ENCODE results near the gene PRRX1.

The PRRX1 gene

DNA sequence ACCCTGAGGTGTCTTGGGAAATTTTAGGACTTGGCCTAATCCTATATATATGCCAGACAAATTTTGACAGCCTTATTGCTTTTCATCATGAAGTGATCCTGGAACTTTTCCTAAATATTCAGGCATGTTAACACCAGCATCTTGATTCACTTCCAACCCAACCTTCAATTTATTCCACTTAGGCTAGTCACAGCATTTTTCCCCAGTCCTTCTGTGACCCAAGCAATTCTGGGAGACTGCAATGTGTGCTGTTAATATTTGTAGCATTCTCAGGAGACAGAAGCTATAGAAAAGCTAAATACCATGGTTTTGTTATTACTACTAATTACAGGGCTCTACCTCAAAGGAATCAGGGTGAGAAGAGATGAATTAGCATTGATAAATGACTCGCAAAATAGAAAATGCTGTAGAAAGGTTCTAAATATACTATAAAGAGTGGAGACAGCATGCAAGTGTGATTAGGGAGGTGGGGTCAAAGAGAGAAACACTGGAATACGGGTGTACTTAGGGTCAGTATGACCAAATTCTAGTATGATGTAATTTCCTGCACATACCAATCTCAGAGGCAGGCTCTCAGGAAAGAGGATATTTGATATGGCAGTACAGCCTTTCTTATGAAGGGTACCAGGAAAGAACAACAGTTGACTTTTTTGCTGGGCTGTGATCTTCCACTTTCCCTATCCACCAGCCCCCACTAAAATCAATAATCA is 29.1 kb downstream of the PRRX1 start:
- no peak for DNase-seq (ENCODE audit: low read depth)

DNA sequence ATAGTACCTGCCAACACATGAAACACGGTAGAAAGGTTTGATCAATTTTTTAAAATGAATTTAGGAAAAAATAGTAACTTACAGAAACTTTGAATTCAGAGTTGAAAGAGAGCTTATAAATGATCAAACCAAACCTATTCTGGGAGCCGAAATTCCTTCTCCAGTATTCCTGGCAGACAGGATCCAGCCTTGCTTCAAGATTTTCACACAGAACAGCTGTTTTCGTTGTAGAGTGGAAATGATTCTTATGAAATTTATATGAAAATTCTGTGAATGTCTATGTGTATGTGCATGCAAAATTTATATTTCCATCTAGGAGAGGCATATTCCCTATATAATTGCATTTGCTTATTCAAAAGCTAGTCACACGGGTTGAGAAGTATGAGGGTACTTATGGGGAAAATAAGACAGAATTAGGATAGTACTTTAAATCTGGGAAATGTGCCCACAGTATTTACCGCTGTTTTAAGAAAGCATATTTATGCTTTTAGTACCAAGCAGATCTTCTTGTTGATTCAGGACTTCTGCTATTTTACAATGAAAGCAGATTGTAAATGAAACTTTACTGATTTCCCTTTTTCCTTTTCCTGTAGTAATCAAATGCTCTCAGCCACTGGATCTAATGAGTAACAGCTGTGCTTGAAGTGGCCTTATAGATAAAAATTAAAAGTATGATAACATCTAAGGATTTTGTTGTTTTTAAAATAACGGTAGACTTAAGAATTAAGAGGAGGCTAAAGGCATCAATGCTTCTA is 30.4 kb downstream of the PRRX1 start:
- no peak for DNase-seq (ENCODE audit: low read depth)

DNA sequence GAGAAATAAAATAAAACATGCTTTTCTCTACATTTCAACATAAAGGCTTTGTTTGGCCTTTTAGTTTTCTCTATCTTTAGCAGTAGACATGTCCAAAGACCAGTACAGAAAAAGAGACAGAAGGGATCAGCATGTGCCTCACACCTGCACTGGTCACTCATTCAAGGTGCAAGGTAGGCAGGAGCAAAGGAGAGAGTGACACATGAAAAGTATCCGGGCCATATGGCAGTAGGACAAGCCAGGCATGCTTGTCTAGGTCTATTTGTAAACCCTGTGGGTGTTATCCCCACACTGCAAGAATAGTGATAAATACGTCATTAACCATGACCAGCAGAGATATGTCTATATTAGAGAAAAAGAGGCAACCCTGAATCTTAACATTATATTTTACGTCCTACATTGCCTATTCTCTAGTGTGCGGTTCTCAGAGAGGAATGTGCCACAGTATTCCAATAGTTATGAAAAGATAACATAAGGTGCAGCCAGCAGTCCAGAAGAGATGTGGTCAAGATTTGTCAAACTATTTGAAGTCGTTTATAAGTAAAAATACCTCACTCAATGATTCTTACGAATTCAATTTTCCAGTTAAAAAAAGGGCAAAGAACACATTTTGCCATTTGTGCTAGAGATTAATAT is 32.1 kb downstream of the PRRX1 start:
- DNase-seq (ENCODE audit: low read depth): no peak

DNA sequence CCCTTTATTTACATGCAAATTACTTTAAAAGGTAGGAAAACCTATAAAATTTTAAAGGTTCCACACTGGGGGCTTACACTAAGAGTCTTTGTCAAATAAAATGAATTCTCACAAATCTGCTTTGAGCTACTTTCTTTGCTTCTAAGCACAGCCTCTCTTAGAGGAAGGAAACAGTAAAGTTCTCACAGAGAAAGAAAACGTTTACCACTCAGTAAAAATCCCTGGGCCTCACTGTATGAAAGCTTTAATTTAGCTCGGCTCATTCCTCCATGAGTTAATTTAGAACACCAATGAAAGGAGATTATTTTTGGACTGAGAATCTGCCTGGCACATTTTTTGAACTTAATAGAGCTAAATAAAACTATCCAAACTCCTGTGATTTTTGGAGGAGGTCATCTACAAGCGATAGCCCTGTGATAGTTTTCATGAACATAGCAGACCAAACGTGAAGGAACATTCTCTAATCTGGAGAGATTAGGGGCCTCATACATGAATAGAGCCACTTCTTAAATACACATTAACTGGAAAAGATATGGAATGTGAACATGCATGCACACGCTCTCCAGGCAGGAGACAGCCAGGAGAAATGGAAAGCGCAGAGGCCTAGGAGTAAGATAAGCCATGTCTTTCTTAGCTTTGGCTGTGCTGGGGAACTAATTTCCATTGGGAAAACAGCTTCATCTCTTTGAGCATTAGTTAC is 32.8 kb downstream of the PRRX1 start:
- DNase-seq (ENCODE audit: low read depth): no peak

DNA sequence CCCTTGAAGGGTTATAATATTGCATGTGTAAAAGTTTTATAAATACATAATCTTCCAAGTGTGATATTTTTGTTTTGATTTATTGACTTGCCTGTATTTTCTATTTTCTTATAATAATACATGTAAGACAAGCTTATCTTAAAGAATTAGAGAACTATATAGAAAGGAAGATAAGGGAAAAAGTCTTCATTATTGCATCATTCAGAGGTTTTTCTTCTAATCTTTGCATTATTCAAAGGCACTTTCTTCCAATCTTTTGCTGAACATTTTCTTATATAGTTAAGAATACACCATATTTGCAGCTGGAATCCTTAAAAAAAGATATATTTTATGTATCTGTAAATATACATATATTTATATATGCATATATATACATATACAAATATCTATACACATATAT is 33.4 kb downstream of the PRRX1 start:
- no peak for DNase-seq (ENCODE audit: low read depth)

DNA sequence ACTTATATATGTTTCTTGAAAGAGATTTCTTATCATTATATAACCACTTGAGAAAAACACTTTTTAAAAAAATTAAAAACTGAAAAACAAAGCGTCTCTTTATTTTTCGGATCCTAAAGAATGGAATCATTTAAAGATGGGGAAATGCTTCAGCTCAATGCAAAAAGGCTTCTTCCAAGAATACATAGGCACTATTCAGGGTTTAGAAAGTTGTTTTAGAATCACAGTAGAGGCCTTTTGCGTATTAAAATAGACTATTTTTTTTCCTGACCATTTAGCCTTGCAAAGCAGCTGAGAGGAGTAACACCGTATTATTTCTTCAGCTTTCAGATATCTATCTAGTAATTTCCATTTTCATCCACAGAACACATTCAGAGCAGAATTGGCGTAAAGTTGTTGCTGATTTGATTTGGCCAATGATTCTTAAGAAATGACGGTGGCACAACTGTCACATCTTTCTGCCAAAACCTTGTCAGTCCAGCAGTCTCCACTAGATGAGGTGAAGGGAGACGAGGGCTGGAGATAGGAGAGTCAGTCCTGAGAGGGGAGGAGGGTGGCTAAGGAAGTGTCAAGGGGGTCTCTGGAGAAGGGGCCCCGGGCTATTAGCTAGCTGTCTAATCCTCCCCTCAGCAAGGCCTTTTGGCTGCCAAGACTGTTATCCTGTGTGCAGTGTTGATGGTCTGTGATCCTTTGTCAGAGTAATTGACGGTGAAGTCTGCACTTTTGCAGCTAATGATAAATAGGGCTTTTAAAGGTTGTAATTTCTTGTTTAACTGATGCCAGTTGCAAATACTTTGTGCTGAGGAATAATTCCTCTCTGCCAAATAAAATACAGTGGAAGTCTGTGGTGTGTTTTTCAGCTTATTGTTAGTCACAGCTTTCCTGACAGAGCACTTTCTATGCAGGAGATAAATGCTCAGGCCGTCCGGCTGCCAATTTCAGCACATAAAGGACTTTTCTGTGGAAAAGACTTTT is 34.7 kb downstream of the PRRX1 start:
- no peak for DNase-seq (ENCODE audit: low read depth)

DNA sequence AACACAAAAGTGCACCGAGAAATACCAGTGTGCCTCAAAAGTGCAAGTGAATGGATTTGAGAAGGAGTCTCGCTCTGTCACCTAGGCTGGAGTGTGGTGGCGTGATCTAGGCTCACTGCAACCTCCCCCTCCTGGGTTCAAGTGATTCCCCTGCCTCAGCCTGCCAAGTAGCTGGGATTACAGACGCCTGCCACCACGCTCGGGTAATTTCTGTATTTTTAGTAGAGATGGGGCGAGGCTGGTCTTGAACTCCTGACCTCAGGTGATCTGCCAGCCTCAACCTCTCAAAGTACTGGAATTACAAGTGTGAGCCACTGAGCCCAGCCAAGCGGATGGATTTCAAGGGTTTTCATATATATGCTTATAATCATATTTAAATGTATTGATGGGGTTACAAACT is 35.8 kb downstream of the PRRX1 start:
- no peak for DNase-seq (ENCODE audit: low read depth)

DNA sequence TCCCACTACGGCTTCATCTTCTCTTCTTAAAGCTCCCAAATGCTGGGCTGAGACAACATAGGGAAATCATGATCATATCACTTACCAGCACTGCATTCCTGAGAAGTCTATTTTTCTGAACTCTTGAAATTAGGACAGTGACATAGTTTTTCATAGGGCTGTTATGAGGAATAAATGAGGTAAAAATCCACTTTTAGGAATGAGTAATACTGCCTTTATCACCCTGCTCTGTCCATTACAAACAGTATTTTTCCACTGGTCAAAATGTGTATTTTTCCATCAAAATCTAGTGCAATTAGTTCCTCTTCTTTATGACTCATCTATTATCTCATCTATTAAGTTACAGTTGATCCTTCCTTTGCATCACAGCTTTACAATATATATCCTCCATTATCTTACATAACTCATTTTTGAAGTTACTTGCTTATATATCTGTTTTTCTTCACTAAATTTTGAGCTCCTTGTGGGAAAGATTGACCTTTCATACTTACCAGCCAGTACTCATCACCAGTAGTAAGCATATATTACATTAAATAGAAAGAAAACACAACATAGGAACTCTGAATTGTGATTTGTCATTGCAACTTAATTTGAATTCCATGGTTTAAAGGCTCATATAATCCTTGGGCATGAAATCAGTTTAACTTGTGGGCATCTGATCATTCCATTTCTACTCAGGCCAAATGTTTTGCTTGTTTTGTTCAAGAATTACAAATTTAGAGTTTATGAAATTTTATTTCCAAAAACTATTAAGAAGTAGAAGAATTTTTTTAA is 37.1 kb downstream of the PRRX1 start:
- no peak for DNase-seq (ENCODE audit: low read depth)

DNA sequence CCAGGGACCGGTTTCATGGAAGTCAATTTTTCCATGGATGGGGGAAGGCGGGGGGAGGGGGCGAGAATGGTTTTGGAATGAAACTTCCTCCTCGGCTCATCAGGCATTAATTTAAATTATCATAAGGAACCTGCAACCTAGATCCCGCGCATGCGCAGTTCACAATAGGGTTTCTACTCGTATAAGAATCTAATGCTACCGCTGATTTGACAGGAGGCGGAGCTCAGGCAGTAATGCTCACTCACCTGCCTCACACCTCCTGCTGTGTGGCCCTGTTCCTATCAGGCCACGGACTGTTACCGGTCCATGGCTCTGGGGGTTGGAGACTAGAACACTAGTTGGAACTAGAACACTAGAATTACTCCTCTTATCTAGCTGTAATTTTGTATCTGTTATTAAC is 38.0 kb downstream of the PRRX1 start:
- DNase-seq (ENCODE audit: low read depth): no peak

DNA sequence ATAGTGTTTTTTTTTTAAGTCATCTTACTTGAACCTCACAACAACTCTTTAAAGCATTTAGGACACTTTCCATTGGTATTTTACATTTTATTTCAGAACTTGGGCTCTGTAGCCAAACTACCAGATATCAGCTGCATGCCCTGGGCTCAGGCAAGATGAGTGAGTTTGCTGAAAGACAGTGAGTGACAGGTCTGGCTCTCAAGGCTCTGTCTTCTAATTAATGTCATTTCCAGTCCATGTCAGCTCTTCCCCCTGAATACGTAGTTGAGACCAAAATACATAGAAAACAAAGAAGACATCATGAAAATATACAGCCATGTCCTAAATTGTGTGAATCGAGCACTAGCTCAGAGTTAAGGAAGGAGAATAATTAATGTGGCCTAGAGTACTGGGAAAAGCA is 39.7 kb downstream of the PRRX1 start:
- DNase-seq (ENCODE audit: low read depth): no peak

DNA sequence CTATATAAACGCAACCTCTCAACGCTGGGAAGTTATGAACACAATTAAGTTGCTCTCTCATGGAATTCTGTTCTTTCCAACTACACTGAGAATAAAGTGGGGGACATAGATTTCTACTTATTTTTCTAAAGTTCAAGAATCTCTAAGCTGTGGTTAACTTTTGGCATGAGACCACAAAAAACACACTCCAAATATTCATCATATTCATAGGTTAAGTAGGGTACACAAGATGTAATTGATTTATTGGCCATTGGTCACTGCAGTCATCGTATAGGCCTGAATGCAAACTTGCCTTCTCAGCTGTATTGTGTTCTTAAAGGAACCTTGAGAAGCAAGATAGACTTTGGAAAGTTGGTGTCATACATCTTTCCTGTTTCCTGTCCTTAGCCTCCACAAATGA is 40.3 kb downstream of the PRRX1 start:
- DNase-seq (ENCODE audit: low read depth): no peak

DNA sequence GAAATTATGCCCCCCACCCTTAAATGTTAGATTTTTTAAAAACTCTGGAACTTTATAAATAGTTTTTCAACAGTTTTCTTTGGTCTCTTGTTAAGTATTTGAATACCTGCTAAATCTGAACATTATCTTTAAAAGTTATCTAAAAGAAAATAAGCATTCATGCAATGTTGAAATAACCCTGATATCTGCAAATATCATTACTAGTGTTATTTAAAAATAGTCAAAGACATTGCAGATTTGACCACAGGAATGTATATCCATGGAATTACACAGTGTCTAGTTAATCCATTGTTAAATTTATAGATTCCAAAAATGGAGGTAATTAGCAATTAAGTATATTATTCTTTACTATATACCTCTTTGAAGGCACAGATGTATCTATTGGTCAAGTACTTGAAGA is 42.0 kb downstream of the PRRX1 start:
- DNase-seq (ENCODE audit: low read depth): no peak

DNA sequence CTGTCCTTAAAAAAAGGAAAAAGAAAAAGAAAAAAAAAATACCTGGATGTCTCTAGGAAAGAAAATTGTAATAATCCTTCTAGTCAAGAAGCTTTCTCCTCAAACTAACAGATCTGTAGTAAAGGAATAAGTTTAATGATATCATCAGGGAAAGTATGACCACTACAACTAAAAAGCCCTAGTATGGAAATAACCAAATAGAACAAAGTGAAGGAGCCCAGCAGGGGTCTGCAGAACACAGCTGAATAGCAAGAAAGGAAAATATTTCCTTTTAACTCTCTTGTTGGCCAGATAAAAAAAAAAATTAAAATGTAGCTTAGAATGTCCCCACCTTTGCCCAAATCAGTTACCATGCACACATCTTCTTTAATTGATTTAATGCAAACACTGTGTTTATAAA is 43.2 kb downstream of the PRRX1 start:
- DNase-seq (ENCODE audit: low read depth): no peak

DNA sequence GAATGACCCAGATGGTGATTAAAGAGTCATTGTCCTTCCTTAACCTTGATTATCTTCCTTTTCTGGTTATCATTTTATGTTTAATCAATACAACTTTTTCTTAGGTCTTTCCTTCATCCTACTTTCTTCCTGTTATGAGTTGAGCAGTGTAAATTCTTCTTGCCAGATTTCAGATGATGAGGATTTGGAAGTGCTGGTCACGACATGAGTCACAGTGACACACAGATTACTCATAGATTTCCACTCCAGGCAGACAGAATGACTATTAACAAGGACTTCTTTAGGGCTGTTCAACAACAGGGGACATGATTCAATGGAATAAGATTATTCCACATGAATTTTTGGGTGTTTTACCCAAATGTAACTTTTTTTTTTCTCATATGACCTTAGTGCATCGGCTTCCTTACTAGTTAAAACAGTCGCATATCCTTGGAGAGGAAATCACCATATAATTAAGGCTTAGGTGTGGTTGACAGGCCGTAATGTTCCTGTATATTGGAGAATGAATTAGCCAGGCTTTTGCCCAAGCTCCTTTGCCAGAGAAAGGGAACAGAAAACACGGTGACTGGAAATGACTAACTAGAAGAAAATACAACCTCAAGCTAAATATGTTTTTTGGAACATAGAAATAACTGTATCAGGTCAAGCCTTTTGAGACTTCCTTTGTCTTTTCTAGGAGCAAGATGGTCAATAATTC is 44.2 kb downstream of the PRRX1 start:
- DNase-seq (ENCODE audit: low read depth): no peak

DNA sequence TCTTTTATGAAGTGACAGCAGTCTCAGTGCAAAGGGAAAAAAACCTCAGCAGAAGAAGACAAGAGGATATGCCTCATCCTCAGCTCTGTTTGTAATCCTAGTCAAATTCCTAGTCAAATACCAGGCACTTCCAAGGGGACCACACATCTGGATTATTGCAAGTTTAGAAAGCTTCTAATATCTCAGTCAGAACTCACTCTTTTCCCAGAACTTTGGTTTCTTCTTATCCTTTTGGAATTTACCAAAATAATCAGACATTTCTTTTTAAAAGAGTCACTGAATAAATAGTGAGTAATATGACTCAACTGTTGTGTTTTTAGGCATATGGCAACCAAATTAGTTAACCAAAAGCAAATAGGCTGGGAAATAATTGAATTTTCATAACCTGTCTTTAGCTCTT is 47.8 kb downstream of the PRRX1 start:
- no peak for DNase-seq (ENCODE audit: low read depth)

DNA sequence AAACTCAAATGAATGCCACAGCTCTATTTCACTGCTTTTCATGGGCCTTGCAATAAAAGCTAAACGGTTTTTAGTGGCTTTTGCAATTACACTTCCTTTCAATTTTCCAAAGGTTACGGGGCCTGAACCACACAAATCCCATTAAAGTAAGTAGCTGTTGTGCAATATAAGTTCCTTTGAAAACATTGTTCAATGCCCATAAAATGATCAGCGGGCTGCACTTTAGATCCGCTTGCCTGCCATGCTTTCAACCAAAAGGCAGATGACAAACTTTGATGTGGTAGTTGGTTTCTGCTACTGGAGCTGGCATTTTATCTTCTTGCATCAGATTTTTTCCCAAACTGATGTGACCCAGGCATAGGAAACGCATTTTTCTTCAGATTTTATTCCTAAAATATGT is 50.2 kb downstream of the PRRX1 start:
- DNase-seq (ENCODE audit: low read depth): no peak

DNA sequence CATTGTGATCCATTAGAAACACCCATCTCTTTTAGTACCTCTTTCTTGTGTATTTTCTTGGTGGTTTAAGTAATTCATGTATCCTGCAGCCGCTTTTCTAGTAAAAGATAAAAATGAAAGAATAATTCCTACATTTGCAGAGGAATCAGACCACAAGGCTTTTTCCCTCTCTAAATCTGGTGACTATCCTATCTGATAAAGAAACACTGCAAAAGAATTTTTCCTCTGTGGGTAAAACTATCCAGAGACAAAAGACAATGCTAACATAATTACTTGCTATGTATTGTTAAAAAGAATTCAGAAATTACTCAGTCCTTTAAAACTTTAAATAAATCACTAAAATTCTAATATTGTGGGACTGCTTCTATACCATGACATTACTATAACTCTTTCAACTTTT is 51.0 kb downstream of the PRRX1 start:
- DNase-seq (ENCODE audit: low read depth): no peak

DNA sequence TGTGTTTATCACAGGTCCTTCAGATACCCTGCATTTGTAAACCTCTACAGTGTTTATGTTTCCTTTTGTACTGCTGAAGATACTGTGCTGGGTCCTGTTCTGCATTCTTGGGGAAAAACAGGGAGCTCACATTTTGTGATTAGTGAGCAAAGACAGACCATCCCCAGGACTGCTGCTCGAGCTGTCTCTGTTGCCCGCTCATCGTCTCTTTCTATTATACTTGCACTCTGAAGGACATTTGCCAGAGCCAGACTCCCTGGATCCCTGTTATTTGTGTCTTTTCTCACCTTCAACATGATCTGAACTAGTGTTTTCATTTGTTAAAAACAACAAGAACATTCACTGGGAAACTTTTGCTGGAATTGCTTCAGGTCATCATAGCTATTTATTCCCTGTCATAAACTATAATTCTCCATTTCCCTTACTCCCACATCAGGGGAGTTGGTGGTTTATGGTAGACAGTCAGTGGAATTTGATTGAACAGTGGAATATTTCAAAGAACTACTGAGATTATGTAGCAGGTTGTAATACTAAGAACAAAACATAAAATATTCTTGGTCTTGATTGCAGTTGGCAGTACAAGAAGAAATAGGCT is 53.0 kb downstream of the PRRX1 start:
- no peak for DNase-seq (ENCODE audit: low read depth)

DNA sequence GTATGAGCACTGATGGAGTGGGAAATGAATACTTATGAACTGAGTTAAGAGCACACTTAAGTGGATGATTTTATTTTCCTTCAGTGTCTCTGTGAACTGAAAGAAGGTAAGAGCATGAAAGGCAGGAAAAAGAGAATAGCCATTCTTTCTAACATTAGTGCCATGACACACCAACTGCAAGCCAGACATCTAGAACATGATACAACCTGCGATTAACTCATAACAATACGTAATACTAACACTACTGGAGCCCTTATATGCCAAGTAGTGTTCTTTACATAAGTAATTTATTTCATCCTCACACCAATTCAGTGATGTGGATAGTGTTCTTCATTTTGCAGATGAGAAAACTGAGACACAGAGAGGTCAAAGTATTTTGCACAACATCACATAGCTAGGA is 56.7 kb downstream of the PRRX1 start:
- DNase-seq (ENCODE audit: low read depth): no peak

DNA sequence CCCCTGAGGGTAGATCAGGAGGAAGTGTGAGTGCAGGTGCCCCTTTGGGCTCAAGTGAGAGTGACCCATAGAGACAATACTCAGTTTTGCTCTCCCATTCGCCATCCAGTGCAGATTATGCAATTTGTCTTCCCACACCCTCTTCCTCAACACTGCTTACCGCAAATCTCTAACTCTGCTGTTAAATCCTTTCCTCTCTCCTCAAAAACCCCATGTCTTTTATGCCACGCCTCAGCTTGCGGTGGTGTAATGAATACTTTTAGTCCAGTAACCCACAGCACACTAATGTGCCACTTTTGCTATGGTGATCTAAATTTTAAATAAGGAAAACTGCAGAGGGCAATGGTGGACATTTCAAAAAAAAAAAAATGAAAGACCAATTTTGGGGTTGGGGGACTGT is 57.7 kb downstream of the PRRX1 start:
- DNase-seq (ENCODE audit: low read depth): no peak

Measured in CMK (cell line).